ENCODE data around the gene CCNYL1. TPM values are rescaled to one million over a fixed set of nuclear protein-coding genes. Genes with fewer than 3 reads are reported as not detected.
A peak's percentile ranks its signal among the peaks of the same experiment; 100 is the strongest.

The CCNYL1 gene
- total and polyA plus RNA-seq, 2 experiments from 2014 or later, result 13.7 to 17.6 TPM

GRCh38 chr2:207790898-207791297 lies 79.5 kb downstream of the CCNYL1 start:
- H3K9me2 ChIP-seq (replicated peaks; ENCODE audit: insufficient read depth), result no peaks in the 10 kb centered on the region
- TF ChIP-seq EZH2 (IDR thresholded peaks at IDR 0.05; ENCODE audit: borderline replicate concordance), result no peak
- no peak for TF ChIP-seq EZH2phosphoT487 (IDR thresholded peaks at IDR 0.05; ENCODE audit: low read depth, severe bottlenecking, unreplicated experiment)
- TF ChIP-seq CTCF (IDR thresholded peaks at IDR 0.05; ENCODE audit: poor library complexity), result no peak
- no peak overlapping the region for H3K4me3 ChIP-seq
- 100% methylated on average over 1 of the region's 1 CpG for WGBS (ENCODE audit: low lambda C conversion rate, missing lambda C conversion rate)
- H3K36me3 ChIP-seq (replicated peaks; ENCODE audit: insufficient read depth, low read depth), result no peaks in the 10 kb centered on the region
- no peaks in the 10 kb centered on the region for H3K79me2 ChIP-seq
- H3K4me2 ChIP-seq, result no peak overlapping the region
- H3K27ac ChIP-seq, result peak overlapping the region; percentile 47
- peaks cover 6% of the 10 kb centered on the region for H3K4me1 ChIP-seq (ENCODE audit: insufficient read depth)
- DNase-seq (ENCODE audit: low spot score), result no peak
- no peaks in the 10 kb centered on the region for H3K9me3 ChIP-seq (ENCODE audit: low read depth)
- no peaks in the 10 kb centered on the region for H4K20me1 ChIP-seq (ENCODE audit: insufficient read depth, poor library complexity, severe bottlenecking)
- no peaks in the 10 kb centered on the region for H3K27me3 ChIP-seq
- H2AFZ ChIP-seq, result no peak overlapping the region

- H3K27ac ChIP-seq, result peak overlapping the region; percentile 74
- H3K4me2 ChIP-seq, result no peak overlapping the region
- no peak for DNase-seq (ENCODE audit: low spot score)
- H3K4me3 ChIP-seq, result no peak overlapping the region
- 27% methylated on average over 5 of the region's 6 CpGs for WGBS (ENCODE audit: low lambda C conversion rate, missing lambda C conversion rate)
- H3K9me2 ChIP-seq (replicated peaks; ENCODE audit: insufficient read depth), result no peaks in the 10 kb centered on the region
- no peaks in the 10 kb centered on the region for H3K9me3 ChIP-seq (ENCODE audit: low read depth)
- H3K79me2 ChIP-seq, result no peaks in the 10 kb centered on the region
- TF ChIP-seq CTCF (IDR thresholded peaks at IDR 0.05; ENCODE audit: poor library complexity), result no peak
- TF ChIP-seq EZH2phosphoT487 (IDR thresholded peaks at IDR 0.05; ENCODE audit: low read depth, severe bottlenecking, unreplicated experiment), result no peak
- TF ChIP-seq EZH2 (IDR thresholded peaks at IDR 0.05; ENCODE audit: borderline replicate concordance), result no peak
- H3K27me3 ChIP-seq, result no peaks in the 10 kb centered on the region
- H2AFZ ChIP-seq, result no peak overlapping the region
- H3K36me3 ChIP-seq (replicated peaks; ENCODE audit: insufficient read depth, low read depth), result no peaks in the 10 kb centered on the region
- H3K4me1 ChIP-seq (ENCODE audit: insufficient read depth), result peaks cover 12% of the 10 kb centered on the region
- H4K20me1 ChIP-seq (ENCODE audit: insufficient read depth, poor library complexity, severe bottlenecking), result no peaks in the 10 kb centered on the region
These were observed 80.3 kb downstream of the CCNYL1 start for GRCh38 chr2:207791579-207792243.

- no peak overlapping the region for H3K4me2 ChIP-seq
- no peaks in the 10 kb centered on the region for H3K9me2 ChIP-seq (replicated peaks; ENCODE audit: insufficient read depth)
- no peaks in the 10 kb centered on the region for H4K20me1 ChIP-seq (ENCODE audit: insufficient read depth, poor library complexity, severe bottlenecking)
- H3K4me1 ChIP-seq (ENCODE audit: insufficient read depth), result peaks cover 18% of the 10 kb centered on the region
- peak overlapping the region; percentile 84 for H2AFZ ChIP-seq
- 58% methylated on average over 6 of the region's 6 CpGs for WGBS (ENCODE audit: low lambda C conversion rate, missing lambda C conversion rate)
- H3K27me3 ChIP-seq, result no peaks in the 10 kb centered on the region
- H3K79me2 ChIP-seq, result no peaks in the 10 kb centered on the region
- peak overlapping the region; percentile 94 for H3K27ac ChIP-seq
- H3K36me3 ChIP-seq (replicated peaks; ENCODE audit: insufficient read depth, low read depth), result no peaks in the 10 kb centered on the region
- no peak for DNase-seq (ENCODE audit: low spot score)
- H3K4me3 ChIP-seq, result no peak overlapping the region
- TF ChIP-seq EZH2phosphoT487 (IDR thresholded peaks at IDR 0.05; ENCODE audit: low read depth, severe bottlenecking, unreplicated experiment), result no peak
- no peak for TF ChIP-seq CTCF (IDR thresholded peaks at IDR 0.05; ENCODE audit: poor library complexity)
- TF ChIP-seq EZH2 (IDR thresholded peaks at IDR 0.05; ENCODE audit: borderline replicate concordance), result no peak
- H3K9me3 ChIP-seq (ENCODE audit: low read depth), result no peaks in the 10 kb centered on the region
These were observed 80.9 kb downstream of the CCNYL1 start for GRCh38 chr2:207792244-207792785.
